Activated gamma-delta T cell treated with anti-CD3 and anti-CD28 coated beads, Interleukin-2, amount 50 U/mL, for 16 hours (primary cell): ENCODE measurements around the gene TMEM86B.
"Not testable (repeated sequence)": the region's sequence is repeated elsewhere in the genome, so short reads cannot be mapped to it uniquely, and the experiment has no call there.

Source experiments
- DNase-seq: peaks from one replicate; pipeline ENCODE4 v3.0.0-alpha.2; 2020; ENCODE audit warnings: low read depth

Gene TMEM86B

GRCh38 chr19:55220525-55220924, 8.0 kb downstream of the TMEM86B start:
- no peak for DNase-seq

DNA sequence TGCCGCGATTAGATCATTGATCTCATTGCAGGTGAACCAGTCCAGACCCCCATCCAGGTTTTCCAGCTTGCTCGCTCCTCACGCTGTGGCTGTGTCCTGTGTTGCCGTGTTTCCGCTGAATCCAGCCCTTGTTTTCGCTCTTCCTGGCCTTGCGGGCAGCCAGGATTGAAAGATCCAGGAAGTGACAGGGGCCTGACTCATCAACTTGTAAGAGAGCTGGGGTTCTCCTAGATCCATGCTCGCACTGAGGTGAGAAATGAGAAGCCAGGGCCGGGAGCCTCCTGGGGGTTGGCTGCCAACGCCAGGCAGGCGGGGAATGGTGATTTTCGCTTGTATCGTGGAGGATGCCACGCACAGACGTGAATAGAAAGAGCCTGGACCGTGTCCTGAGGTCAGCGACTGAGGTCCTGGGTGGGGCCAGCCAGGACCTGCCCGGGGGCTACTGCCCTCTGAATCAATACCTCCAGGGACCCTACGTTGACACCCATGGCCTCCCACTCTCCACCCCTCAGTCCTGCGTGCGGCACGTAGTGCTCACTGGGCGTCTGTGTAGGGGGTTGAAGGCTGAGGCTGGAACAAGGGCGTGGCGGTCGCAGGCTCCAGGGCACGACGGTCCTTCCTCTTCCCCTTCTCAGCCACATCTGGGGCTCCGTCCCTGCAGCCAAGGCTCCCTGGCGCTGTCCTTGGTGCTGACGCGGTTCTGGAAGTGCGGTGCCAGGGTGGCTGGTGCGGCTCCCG, 11.9 kb downstream of the TMEM86B start:
- DNase-seq, result no peak

- no peak for DNase-seq
These were observed 15.0 kb downstream of the TMEM86B start for GRCh38 chr19:55213547-55213946.

GRCh38 chr19:55212447-55212846, 16.1 kb downstream of the TMEM86B start:
- DNase-seq, result no peak

DNA sequence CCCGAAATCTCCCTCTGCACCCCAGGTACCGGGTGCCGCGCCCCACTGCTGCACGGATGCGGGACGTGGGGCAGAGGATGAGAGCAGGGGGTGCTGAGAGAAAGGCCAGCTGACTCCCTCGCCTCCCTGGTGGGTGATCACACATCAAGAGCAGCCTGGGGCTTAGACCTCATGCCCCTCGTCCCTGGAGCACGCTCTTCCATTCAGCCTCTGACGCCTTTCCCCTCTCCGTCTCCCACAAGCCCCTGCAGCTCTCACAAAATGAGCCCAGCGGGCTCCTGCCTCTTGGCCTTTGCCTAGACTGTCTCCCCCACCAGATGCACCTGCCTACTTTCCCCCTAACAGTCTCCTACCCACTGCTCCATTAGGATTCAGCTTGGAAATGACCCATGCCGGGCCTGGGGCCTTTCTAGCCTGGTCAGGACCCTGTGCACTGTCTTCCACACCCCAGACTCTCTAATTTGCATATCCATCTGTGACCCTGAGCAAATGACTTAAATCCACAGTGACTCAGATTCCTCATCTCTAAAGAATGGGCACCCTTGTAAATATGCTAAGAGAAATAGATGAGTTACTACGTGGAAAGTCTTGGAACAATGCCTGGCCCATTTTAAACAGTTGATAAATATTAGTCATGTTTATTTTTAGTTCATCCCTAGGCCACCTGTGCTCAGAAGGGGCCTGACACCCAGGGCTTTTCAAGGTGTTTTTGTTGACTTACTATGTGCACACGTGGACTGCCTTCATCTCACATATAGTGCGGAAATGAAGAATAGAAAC, 18.7 kb downstream of the TMEM86B start:
- no peak for DNase-seq

DNA sequence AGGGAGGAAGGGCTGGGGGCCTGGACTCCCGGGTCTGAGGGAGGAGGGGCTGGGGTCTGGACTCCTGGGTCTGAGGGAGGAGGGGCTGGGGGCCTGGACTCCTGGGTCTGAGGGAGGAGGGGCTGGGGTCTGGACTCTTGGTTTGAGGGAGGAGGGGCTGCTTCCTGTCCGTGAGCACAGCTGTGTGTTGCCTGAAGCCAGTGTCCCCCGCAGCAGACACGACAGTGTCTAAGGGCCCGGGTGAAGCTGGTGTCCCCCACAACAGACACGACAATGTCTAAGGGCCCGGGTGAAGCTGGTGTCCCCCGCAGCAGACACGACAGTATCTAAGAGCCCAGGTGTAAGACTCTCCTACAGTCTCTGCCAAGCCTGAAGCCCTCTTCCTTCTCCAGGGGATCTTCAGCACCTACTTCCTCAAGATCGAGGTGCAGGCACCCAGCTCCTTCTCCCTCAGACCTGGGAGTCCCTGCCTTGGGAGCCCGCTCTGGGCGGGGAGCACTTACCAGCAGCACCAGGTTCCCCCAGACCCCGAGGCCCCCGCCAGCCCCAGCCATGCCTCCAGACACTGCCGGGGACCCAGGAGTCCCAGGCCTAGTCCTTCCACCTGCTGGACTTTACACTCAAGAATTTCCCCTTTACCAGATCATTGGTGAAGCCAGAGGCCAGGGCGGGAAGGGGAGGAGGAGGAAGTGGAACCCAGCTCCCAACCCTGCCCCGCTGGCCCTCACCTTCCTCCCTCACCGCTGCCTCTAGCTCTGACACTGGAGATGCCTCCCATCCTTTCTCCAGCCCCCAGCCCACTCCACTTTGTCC, 19.5 kb downstream of the TMEM86B start, which contains the start of gene PTPRH:
TSS of gene PTPRH (minus strand) at position 622 of the 813 bp plus-strand sequence. CDS start at position 554, 68 bp downstream.
- no peak for DNase-seq

DNA sequence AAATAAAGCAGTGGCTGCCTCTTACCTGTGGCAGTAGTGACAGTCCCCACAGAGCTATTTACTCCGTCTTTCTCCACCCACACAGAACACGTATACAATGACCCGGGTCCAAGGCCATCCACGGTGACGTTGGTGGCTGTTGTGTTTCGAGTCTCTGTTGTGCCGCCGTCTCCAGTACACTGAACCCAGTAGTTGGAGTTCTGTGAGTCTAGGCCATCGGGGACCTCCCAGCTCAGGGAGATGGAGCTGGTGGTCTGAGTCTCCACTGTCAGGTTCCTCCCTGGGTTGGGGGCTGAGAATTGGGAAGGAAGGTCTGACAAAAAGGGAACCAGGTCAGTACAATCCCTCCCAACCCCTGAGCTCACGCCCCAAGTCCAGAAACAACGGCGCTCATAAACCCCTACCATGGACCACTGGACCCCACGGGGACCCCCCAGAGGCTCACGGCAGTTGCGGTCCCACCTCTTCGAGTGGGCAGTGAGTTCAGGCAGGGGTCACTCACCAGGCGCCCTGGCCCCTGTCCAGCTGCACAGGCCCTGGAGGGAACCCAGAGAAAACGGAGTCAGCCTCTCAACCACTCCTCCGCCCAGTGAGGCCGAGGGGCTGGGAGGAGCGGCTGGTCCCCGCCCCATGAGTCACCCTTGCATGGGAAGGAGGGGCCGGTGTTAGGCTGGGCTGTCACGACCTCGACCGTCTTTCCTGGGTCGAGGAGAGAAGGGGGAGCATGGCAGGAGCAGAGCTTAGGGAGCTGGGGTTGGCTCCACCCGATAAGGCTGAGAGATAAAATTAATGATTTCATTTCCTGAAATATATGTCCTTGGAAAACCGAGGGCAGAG, 21.7 kb downstream of the TMEM86B start:
- DNase-seq, result no peak

- not testable (repeated sequence) for DNase-seq
These were observed 26.4 kb downstream of the TMEM86B start for GRCh38 chr19:55202199-55202598.

- no peak for DNase-seq
These were observed 28.9 kb downstream of the TMEM86B start for GRCh38 chr19:55199620-55200204.

GRCh38 chr19:55198651-55199050, 29.9 kb downstream of the TMEM86B start:
- no peak for DNase-seq

GRCh38 chr19:55197528-55197927, 31.0 kb downstream of the TMEM86B start:
- no peak for DNase-seq

- no peak for DNase-seq
These were observed 31.8 kb downstream of the TMEM86B start for GRCh38 chr19:55196803-55197202.

- no peak for DNase-seq
These were observed 35.1 kb downstream of the TMEM86B start for GRCh38 chr19:55193481-55193880.

GRCh38 chr19:55189403-55189835, 39.1 kb downstream of the TMEM86B start:
- DNase-seq, result no peak

GRCh38 chr19:55188625-55189024, 39.9 kb downstream of the TMEM86B start:
- no peak for DNase-seq

- no peak for DNase-seq
These were observed 42.5 kb downstream of the TMEM86B start for GRCh38 chr19:55186080-55186479.

DNA sequence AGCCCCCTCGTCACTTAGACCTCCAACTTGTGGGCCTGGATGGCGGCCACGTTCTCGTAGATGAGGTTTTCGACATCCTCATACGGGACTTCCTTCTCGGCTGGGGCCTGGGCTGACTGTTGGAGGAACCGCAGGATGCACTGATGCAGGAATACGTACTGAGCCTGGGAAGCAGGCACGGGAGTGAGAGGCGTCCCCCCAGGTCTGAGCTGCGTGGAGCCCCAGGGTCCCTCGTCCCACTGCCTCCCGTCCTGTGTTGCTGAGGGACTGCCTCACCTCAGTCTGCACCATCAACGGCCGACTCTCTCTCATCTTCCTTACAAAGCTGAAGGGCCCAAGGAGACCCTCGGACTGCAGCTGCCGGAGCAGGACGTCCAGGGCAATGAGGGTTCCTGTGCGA, 46.8 kb downstream of the TMEM86B start:
- DNase-seq, result no peak

DNA sequence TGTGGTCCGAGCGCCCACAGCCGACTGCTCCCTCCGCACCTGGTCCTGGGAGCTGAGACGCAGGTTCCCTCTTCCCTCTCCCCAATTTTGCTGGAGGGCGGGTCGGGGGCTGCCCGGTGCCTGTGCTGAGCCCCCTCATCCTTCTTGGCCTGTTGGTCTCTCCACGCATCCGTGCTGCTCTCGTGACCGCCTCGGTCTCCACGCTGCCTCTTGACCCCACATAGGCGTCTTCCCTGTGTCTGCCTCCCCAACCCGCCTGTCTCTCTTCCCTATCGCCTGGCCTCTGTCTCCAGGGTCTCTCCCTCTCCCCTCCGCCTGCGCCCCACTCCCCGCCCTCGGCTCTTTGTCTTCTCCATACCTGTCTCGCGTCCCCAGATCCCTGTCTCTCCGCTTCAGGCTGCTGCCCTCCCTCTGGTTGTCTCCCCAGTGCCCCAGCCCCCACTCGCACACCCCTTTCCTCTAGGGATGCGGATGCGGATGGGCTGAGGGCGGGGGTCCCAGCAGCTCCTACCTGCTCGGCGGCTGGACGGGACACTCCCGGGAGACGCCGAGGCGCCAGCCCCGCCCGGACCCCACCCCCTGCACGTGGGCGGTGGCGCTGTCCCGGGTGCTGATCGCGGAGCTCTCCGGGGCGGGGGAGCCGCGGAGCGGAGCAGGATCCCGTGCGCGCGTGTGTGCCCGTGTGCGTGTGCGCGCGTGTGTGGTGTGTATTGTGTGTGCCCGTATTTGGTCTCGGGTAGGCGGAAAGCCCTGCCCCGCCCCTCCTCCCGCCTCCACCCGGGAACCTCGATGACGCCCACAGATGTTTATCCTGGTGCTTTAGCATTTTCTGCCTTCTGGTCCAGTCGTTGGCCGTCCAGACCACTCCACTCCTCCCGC, 48.7 kb downstream of the TMEM86B start, which contains the start of gene SYT5:
TSS of gene SYT5 (minus strand) at position 684 of the 879 bp plus-strand sequence. CDS start 1,248 bp downstream, outside the sequence.
- peak; percentile 49 for DNase-seq

- DNase-seq, result peak; percentile 93
These were observed 49.6 kb downstream of the TMEM86B start for GRCh38 chr19:55178781-55179599.
